ENCODE results near the gene GDPD4.
A peak's percentile ranks its signal among the peaks of the same experiment; 100 is the strongest.

The GDPD4 gene

GRCh38 chr11:77301510-77301909, at the start of gene GDPD4:
Gene GDPD4 (minus strand): TSS chr11:77301686. CDS start chr11:77285137, 16,549 bp downstream.
- DNase-seq (ENCODE audit: low read depth): no peak
- H3K4me3 ChIP-seq (ENCODE audit: low read depth, low read length): no peak within 1 kb of the TSS
- in situ Hi-C loops (cut with HindIII; ENCODE audit: low sequenced_read_pairs): no loop called here
- no peak for TF ChIP-seq CTCF (IDR thresholded peaks at IDR 0.05; ENCODE audit: low read depth, low read length, missing control alignments)

- DNase-seq (ENCODE audit: low read depth): no peak
- no peak overlapping the region for H3K4me3 ChIP-seq (ENCODE audit: low read depth, low read length)
- in situ Hi-C loops (cut with HindIII; ENCODE audit: low sequenced_read_pairs): no loop called here
These were observed 46.5 kb upstream of the GDPD4 start for GRCh38 chr11:77347948-77348347.

GRCh38 chr11:77346906-77347603, 45.6 kb upstream of the GDPD4 start:
- H3K4me3 ChIP-seq (ENCODE audit: low read depth, low read length): no peak overlapping the region
- no peak for TF ChIP-seq CTCF (IDR thresholded peaks at IDR 0.05; ENCODE audit: low read depth, low read length, missing control alignments)
- DNase-seq (ENCODE audit: low read depth): peak; percentile 97
- in situ Hi-C loops (cut with HindIII; ENCODE audit: low sequenced_read_pairs): no loop called here

More at GRCh38 chr11:77347948-77348347, 46.5 kb upstream of the GDPD4 start:
- TF ChIP-seq CTCF (IDR thresholded peaks at IDR 0.05; ENCODE audit: low read depth, low read length, missing control alignments): no peak

DNA sequence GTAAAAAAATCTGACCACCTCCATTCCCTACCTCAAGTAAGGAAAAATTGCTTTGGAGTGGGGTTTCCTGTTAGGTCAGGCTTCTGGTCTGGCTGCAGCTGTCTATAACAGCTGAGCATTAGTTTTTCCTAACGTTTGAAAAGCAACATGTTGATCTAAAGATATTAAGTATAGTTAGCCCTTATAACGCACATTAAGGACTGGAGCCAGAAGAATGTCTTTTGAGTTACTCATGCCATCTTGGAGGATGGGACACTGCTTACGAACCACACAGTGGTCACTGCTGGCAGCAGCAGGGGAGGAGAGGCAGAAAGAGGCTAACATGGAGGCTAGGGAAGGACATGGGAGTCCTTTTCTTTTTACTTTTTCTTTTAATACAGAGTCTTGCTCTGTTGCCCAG, 44.1 kb upstream of the GDPD4 start:
- TF ChIP-seq CTCF (IDR thresholded peaks at IDR 0.05; ENCODE audit: low read depth, low read length, missing control alignments): no peak
- in situ Hi-C loops (cut with HindIII; ENCODE audit: low sequenced_read_pairs): no loop called here
- peak; percentile 62 for DNase-seq (ENCODE audit: low read depth)
- no peak overlapping the region for H3K4me3 ChIP-seq (ENCODE audit: low read depth, low read length)

GRCh38 chr11:77340501-77340900, 39.0 kb upstream of the GDPD4 start:
- in situ Hi-C loops (cut with HindIII; ENCODE audit: low sequenced_read_pairs): no loop called here
- H3K4me3 ChIP-seq (ENCODE audit: low read depth, low read length): no peak overlapping the region
- no peak for DNase-seq (ENCODE audit: low read depth)
- no peak for TF ChIP-seq CTCF (IDR thresholded peaks at IDR 0.05; ENCODE audit: low read depth, low read length, missing control alignments)

GRCh38 chr11:77332259-77332658, 30.8 kb upstream of the GDPD4 start:
- TF ChIP-seq CTCF (IDR thresholded peaks at IDR 0.05; ENCODE audit: low read depth, low read length, missing control alignments): no peak
- in situ Hi-C loops (cut with HindIII; ENCODE audit: low sequenced_read_pairs): no loop called here
- DNase-seq (ENCODE audit: low read depth): no peak
- H3K4me3 ChIP-seq (ENCODE audit: low read depth, low read length): no peak overlapping the region
